HepG2 (cell line): ENCODE data around the gene TRAPPC3. TPM values are rescaled to one million over a fixed set of nuclear protein-coding genes. Genes with fewer than 3 reads are reported as not detected.
A peak's percentile ranks its signal among the peaks of the same experiment; 100 is the strongest.

Experiments used
- ATF5 ChIP-seq: sonication (generic); formaldehyde crosslinking; IDR thresholded peaks from 2 replicates; pipeline ENCODE4 v1.4.0; 2020; ENCODE audit warnings: mild to moderate bottlenecking, low read depth, missing genetic modification reagents
- BCL3 ChIP-seq: sonication (generic); formaldehyde crosslinking; IDR thresholded peaks from 2 replicates; pipeline ENCODE4 v1.5.1; 2020; ENCODE audit warnings: mild to moderate bottlenecking, missing genetic modification reagents, moderate library complexity
- CCAR2 ChIP-seq: fragments of 200-400 bp; formaldehyde crosslinking; optimal IDR thresholded peaks from 2 replicates; pipeline ENCODE3; 2018; ENCODE audit warnings: low read depth, mild to moderate bottlenecking, low read length, moderate library complexity
- CSRNP2 ChIP-seq: sonication (generic); formaldehyde crosslinking; conservative IDR thresholded peaks from 2 replicates; pipeline ENCODE4 v1.8.0; 2022; ENCODE audit warnings: low read depth, missing genetic modification reagents
- DNMT1 ChIP-seq: sonication (generic); formaldehyde crosslinking; IDR thresholded peaks from 2 replicates; pipeline ENCODE4 v1.5.1; 2020; ENCODE audit warnings: mild to moderate bottlenecking, missing genetic modification reagents
- ELF1 ChIP-seq: sonication (generic); formaldehyde crosslinking; IDR thresholded peaks from 2 replicates; pipeline ENCODE4 v1.4.0; 2020; ENCODE audit warnings: missing genetic modification reagents
- KLF13 ChIP-seq: sonication (generic); formaldehyde crosslinking; IDR thresholded peaks from 2 replicates; pipeline ENCODE4 v1.4.0; 2020; ENCODE audit warnings: mild to moderate bottlenecking, missing genetic modification reagents
- MXD3 ChIP-seq: IDR thresholded peaks from 2 replicates; pipeline ENCODE4 v1.6.1; 2016; ENCODE audit warnings: mild to moderate bottlenecking, missing biosample characterization, missing genetic modification reagents
- NFE2L2 ChIP-seq: fragments of 150-350 bp; IDR thresholded peaks from 2 replicates; pipeline ENCODE4 v1.6.1; 2014; ENCODE audit warnings: low read length
- PITX1 ChIP-seq: sonication (generic); formaldehyde crosslinking; IDR thresholded peaks from 2 replicates; pipeline ENCODE4 v1.5.1; 2020; ENCODE audit warnings: mild to moderate bottlenecking, missing genetic modification reagents
- PLSCR1 ChIP-seq: sonication (generic); formaldehyde crosslinking; IDR thresholded peaks from 2 replicates; pipeline ENCODE4 v1.5.0; 2020; ENCODE audit warnings: missing genetic modification reagents, mild to moderate bottlenecking, borderline replicate concordance
- RBM22 ChIP-seq: fragments of 200-400 bp; formaldehyde crosslinking; optimal IDR thresholded peaks from 2 replicates; pipeline ENCODE3; 2017; ENCODE audit warnings: mild to moderate bottlenecking, low read length, moderate library complexity
- REPIN1 ChIP-seq: sonication (generic); formaldehyde crosslinking; IDR thresholded peaks from 2 replicates; pipeline ENCODE4 v1.8.0; 2022; ENCODE audit warnings: missing genetic modification reagents, low read depth, mild to moderate bottlenecking, borderline replicate concordance
- SALL1 ChIP-seq: sonication (generic); formaldehyde crosslinking; IDR thresholded peaks from 2 replicates; pipeline ENCODE4 v1.8.0; 2022; ENCODE audit warnings: mild to moderate bottlenecking, missing genetic modification reagents
- ZBTB34 ChIP-seq: sonication (generic); formaldehyde crosslinking; IDR thresholded peaks from 2 replicates; pipeline ENCODE4 v1.8.0; 2022; ENCODE audit warnings: mild to moderate bottlenecking, missing genetic modification reagents
- ZNF362 ChIP-seq: sonication (generic); formaldehyde crosslinking; IDR thresholded peaks from 2 replicates; pipeline ENCODE4 v1.4.0; 2020; ENCODE audit warnings: missing genetic modification reagents, mild to moderate bottlenecking, borderline replicate concordance
- ZNF709 ChIP-seq: sonication (generic); formaldehyde crosslinking; IDR thresholded peaks from 2 replicates; pipeline ENCODE4 v1.5.0; 2020; ENCODE audit warnings: mild to moderate bottlenecking, missing genetic modification reagents
- ZNF780A ChIP-seq: sonication (generic); formaldehyde crosslinking; IDR thresholded peaks from 2 replicates; pipeline ENCODE4 v1.8.0; 2022; ENCODE audit warnings: mild to moderate bottlenecking, missing genetic modification reagents, moderate library complexity
- polyA plus RNA-seq, 8 experiments: library from polyadenylated mRNA; depleted of rRNA in 3 of 8; stranded (reverse) in 7 of 8; unstranded in 1 of 8; fragments of >200 nt; fragmentation: Illumina TruSeq in 4 of 8; extraction: Trizol in 4 of 8; gene quantifications; 2 replicates each; pipeline versions ENCODE4 v1.2.1 to v1.2.3, GENCODE V29; 2011 to 2016; ENCODE audit warnings: low read depth in 4 of 8, missing spikeins in 1 of 8, mixed read lengths in 1 of 8; ENCODE audit not compliant: insufficient read depth in 1 of 8
- total RNA-seq, 5 experiments: library from RNA; depleted of rRNA; stranded (reverse); fragments of >200 nt; fragmentation: Illumina TruSeq; extraction: Trizol; gene quantifications; 2 replicates each; pipeline ENCODE4 v1.2.3, GENCODE V29; 2016; ENCODE audit warnings: low read depth in 1 of 5

Gene TRAPPC3
- total and polyA plus RNA-seq, 2 of the 13 experiments (the other 11 are each of a cell fraction or from before 2014, with no cell fraction given): 53.7 to 62.4 TPM

GRCh38 chr1:36106269-36106668 is 43.0 kb downstream of the TRAPPC3 start (continued):
- no peak for TF ChIP-seq REPIN1 (CRISPR knock-in tag)
- TF ChIP-seq RBM22: no peak
- no peak for TF ChIP-seq CSRNP2
- TF ChIP-seq ZBTB34: no peak
- TF ChIP-seq ZNF780A: no peak
- TF ChIP-seq KLF13 (CRISPR knock-in tag): no peak
- peak; percentile 76 for TF ChIP-seq ZNF362 (CRISPR knock-in tag)
- no peak for TF ChIP-seq SALL1 (CRISPR knock-in tag)
- TF ChIP-seq ATF5 (CRISPR knock-in tag): no peak
- 0 out of 2 replicates have a peak, but pooled peaks have one; percentile 31 for TF ChIP-seq PITX1
- TF ChIP-seq DNMT1 (CRISPR knock-in tag): no peak
- no peak for TF ChIP-seq ZNF709 (CRISPR knock-in tag)
- TF ChIP-seq MXD3: no peak
- no peak for TF ChIP-seq PLSCR1 (CRISPR knock-in tag)
- no peak for TF ChIP-seq ELF1 (CRISPR knock-in tag)
- no peak for TF ChIP-seq BCL3 (CRISPR knock-in tag)
- no peak for TF ChIP-seq NFE2L2
- TF ChIP-seq CCAR2: no peak
